HG02981 (cell line): ENCODE results near the gene CEACAM20.
"Not testable (repeated sequence)": the region's sequence is repeated elsewhere in the genome, so short reads cannot be mapped to it uniquely, and the experiment has no call there.

ENCODE experiments used
- ATAC-seq: cut with Tn5 transposase; IDR thresholded peaks from one replicate; pipeline ENCODE4 v1.9.1; 2021; ENCODE audit warnings: mild to moderate bottlenecking, moderate library complexity; ENCODE audit not compliant: unreplicated experiment

The CEACAM20 gene

DNA sequence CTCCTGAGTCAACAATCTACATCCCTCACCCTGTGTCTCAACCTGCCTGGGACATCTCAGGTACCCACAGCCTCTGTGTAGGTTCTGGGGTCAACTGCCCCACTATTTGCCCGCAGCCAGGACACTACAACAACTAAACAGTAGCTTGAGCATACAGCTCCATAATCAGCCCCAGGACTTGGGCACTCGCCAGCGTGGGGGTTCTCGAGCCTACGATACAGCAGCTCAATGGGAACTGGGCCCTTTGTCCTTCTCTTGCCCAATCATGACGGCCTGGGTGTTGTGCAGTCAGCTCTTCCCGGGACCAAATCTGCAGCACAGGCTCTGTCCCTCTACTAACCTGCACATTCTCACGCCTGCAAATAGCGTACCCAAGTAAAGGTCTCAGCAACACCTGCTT is 30.5 kb downstream of the CEACAM20 start:
- ATAC-seq, result no peak

- no peak for ATAC-seq
Observed at GRCh38 chr19:44496711-44497110, 32.8 kb downstream of the CEACAM20 start.

GRCh38 chr19:44476559-44477408 is 52.7 kb downstream of the CEACAM20 start:
- no peak for ATAC-seq

DNA sequence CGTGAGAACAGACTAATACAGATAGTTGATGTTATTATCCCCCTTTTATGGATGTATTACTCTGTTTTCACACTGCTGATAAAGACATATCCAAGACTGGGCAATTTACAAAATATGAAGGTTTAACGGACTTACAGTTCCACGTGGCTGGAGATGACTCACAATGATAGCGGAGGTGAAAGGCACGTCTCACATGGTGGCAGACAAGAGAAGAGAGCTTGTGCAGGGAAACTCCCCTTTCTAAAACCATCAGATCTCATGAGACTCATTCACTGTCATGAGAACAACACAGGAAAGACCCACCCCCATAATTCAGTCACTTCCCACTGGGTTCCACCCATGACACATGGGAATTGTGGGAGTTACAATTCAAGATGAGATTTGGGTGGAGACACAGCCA is 60.7 kb downstream of the CEACAM20 start:
- not testable (repeated sequence) for ATAC-seq

DNA sequence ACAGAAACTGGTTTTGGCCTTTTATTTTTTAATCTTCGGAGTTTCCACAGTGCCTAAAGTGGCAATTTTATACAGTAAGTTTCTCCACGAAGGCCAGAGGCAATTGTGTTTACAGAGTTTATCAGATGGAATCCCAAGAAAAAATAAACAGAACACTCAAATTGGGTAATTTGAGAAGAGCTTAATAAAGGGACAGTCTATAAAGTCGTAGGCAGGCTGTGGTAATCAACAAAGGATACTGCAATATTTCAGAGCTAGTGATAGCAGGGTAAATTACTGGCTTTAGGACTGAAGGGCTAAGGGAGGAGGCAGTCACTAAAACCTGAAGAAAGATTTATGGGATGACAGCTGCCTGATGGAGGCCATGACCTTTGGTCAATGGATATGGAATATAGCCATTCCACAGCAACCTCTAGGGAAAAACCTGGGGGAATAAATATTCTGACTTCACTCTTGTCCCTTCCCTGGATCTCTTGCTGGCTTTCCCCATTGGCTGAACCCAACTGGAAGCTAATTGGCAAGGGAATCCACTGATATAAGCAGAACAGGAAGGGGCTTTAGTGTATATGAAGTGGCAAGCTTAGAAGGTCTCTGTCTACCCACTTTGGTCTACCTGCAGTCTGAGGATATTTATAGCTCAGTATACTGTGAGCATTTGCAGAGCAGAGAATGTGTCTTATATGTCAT is 66.7 kb downstream of the CEACAM20 start:
- ATAC-seq, result not testable (repeated sequence)
